ENCODE data around the gene SREBF1.

Gene SREBF1

DNA sequence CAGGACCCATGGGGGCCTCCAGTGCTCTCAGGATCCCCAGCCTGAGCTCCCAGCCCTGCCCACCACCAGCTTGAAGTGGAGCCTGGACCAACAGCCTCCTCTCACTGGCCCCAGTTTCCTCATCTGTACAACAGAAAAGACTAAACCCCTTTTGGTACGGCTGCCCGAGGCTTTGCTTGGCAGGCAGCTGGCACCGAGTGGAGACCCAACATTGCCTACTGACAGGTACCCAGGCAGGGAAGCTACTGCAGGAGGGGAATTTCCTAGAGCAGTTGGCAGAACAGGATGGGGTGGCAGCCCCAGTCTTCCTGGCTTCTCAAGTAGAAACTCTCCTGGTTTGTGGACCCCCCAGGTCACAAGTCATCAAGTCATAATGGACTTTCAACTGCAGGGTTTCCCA is 14.2 kb downstream of the SREBF1 start:
- no peak for DNase-seq

DNA sequence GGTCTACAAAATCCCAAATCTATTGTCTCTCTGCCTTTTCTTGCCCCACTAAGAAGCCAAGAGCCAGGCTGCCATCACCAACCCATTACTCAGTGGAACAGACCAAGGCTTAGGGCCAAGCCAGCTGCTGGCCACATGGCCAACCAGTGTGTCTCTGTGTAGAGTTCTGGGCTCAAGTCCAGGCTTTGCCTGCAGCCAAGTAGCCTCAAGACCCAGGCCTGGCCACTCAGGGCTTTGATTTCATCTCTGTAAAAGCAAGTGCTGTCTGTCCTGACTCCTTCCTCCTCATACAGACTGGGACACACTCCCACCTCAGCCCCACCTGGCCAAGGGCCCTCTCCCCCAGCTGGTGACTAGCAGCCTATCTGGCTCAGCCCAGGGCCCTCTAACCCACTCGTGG is 14.6 kb downstream of the SREBF1 start:
- no peak for DNase-seq

DNA sequence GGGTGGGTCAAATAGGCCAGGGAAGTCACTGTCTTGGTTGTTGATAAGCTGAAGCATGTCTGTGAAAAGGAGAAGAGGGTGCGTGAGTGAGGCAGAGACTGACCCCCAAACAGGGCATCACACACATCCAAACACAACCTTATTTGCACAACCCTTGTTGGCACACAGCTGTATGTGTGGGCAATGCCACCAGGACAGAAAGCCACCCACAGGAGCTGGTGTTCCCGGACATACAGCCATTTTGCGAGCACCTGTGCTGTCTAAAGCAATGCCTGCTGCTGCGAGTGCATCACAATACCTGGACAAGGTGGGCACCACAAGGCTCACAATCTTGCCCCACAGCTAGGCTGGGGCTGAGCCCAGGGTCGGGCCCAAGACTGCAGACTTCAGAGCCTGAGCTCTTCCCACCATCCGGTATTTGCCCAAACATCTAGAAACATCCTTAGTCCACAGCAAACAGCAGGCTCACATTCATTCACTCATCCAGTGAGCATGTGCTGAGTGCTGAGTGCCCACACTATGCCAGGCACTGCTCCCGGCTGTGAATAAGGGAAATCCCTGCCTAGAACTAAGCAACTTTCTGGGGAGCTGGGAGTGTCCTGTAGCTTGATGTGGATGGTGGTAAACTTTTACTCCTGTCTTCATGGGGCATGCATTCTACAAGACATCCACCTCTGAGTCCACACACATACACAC is 16.2 kb downstream of the SREBF1 start:
- no peak for DNase-seq

- DNase-seq, result no peak
These were observed 16.7 kb downstream of the SREBF1 start for GRCh38 chr17:17820046-17820445.

GRCh38 chr17:17819561-17819995 is 17.2 kb downstream of the SREBF1 start:
- DNase-seq, result peak; percentile 55

DNA sequence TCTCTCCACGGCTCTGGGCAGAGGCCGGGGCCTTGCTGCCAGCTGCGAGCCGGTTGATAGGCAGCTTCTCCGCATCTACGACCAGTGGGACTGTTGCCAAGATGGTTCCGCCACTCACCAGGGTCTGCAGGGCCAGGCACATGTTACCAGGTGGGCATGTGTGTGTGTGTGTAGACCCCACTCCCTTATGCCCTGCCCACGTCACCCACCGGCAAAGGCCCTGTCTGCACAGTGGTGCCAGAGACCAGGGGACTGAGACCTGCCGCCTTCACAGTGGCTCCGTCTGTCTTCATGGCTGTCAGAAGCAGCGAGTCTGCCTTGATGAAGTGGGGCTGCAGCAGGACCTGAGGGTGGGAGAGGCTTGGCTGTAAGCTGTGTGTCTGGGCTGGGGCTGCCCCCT is 17.7 kb downstream of the SREBF1 start:
- no peak for DNase-seq

GRCh38 chr17:17818088-17818526 is 18.7 kb downstream of the SREBF1 start:
- no peak for DNase-seq

- no peak for DNase-seq
These were observed 19.2 kb downstream of the SREBF1 start for GRCh38 chr17:17817552-17817947.

- DNase-seq, result no peak
These were observed 19.8 kb downstream of the SREBF1 start for GRCh38 chr17:17816831-17817551.

- no peak for DNase-seq
These were observed 20.5 kb downstream of the SREBF1 start for GRCh38 chr17:17816240-17816814.

DNA sequence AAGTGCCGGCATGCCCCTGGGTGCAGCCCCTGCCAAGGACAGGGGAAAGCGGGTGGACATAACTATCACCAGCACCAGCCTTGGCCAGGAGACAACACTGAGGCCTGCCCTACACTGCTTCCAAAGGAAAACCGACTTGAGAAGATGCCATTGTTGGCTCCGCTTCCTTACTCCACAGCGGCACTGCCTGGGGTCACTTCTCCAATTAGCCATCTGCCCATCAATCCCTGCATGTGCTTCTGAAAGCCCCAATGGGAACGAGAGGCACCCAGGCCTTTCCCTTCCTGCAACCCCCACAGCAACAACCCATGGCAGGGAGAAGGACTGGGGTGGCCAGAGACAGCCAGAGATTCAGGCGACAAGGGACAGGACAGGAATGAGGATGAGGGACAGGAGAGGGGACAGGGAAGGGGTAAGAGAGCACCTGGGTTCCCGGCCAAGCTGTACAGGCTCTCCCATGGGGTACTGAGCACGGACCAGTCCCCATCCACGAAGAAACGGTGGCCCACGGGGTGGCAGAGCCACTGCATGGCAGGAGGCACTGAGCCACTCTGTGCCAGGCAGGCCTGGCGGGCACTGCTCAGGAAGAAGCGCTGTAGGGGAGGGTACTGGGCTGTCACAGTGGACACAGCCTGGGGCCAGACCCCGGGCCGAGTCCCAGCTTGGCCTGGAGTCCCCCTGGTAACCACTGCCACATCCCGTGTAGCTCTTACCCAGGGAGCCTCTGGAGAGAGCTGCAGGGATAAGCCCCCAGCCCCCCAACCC is 21.2 kb downstream of the SREBF1 start:
- no peak for DNase-seq

DNA sequence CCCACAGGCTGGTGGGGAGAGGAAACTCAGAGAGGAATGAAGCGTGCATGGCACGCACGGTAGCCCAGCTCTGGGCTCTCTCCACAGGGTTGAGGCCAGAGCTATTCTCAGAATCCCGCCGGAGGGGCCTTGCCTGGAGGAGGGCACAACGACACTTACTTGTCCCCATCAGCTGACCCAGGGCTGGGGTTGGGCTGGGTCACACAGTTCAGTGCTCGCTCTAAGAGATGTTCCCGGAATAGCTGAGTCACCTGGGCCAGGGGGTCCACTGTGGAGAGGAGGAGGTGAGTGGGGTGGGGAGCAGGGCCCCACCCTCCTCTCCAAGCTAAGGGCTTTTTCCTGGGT is 21.8 kb downstream of the SREBF1 start:
- DNase-seq, result no peak

DNA sequence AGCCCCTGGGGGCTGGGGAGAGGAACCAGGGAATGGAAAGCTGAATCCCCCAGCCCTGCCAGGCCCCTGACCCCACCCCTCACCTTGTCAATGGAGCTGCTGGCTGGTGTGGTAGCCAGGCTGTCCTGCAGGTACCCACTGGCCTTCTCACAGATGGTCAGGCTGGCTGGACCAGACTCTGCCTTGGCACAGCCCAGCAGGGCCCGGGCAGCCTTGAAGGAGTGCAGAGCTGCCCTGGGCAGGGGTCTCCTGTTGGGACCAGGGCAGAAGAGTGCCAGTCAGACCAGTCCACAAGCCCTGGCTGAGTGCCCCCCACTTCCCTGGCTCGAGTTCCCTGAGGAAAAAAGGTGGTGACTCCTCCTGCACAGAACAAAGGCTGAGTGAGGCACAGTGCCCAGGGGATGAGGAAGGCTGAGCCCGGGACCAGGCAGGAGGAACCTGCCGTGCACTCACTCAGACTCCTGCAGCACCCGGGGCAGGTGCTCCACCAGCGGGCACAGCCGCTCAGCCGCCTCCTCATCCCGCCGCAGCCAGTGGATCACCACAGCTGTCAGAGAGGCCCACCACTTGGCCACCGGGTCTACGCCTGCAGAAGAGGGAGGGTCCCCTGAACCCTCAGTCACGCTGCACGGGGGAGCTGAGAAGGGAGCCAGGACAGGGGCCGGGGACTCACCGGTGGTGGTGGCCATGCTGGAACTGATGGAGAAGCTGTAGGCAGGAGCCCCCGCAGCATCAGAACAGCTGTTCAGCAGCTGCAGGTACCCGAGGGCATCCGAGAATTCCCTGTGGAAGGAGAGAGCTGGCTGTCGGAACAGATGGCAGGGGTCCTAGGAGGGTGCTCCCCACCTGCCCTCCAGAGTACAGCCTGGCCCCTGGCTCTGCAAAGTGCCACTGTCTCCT is 22.4 kb downstream of the SREBF1 start:
- no peak for DNase-seq

- DNase-seq, result no peak
These were observed 23.1 kb downstream of the SREBF1 start for GRCh38 chr17:17813725-17814095.

- DNase-seq, result no peak
These were observed 23.6 kb downstream of the SREBF1 start for GRCh38 chr17:17813055-17813724.

DNA sequence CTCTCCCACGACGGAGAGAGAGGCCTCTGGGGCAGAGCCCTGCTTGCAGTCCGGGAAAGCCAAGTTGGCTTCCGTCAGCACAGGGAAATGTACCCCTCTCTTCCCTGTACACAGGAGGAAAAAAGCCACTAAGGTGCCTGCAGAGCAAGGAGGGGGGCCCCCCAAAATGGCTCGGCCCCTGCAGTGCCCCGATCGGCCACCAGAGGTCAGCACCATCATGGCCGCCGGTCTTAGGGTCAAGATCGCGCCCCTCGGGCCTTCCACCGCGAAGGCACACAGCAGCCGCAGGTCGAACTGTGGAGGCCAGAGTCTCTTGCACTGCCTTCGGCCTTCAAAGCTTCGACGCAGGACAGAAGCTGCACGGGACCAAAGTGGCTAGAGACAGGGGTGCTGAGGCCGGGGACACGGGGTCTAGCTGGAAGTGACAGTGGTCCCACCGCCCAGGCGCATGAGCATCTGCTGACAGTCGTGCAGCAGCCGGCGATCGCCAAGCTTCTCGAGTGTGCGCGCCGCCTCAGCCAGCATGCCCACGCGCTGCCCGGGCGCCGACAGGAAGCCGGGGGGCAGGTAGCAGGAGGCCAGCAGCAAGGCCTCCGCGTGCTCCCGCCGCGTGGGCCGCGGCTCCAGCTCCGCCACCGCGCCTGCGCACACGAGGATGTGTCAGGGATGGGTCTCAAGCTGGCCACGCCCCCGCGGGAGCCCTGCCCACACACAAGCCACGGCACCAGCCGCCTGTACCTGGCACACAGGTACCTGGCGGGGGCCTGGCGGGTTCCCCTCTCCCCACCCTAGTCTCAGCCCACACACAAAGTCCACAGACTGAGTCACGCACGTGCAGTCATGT is 24.4 kb downstream of the SREBF1 start:
- DNase-seq, result peak; percentile 70

DNA sequence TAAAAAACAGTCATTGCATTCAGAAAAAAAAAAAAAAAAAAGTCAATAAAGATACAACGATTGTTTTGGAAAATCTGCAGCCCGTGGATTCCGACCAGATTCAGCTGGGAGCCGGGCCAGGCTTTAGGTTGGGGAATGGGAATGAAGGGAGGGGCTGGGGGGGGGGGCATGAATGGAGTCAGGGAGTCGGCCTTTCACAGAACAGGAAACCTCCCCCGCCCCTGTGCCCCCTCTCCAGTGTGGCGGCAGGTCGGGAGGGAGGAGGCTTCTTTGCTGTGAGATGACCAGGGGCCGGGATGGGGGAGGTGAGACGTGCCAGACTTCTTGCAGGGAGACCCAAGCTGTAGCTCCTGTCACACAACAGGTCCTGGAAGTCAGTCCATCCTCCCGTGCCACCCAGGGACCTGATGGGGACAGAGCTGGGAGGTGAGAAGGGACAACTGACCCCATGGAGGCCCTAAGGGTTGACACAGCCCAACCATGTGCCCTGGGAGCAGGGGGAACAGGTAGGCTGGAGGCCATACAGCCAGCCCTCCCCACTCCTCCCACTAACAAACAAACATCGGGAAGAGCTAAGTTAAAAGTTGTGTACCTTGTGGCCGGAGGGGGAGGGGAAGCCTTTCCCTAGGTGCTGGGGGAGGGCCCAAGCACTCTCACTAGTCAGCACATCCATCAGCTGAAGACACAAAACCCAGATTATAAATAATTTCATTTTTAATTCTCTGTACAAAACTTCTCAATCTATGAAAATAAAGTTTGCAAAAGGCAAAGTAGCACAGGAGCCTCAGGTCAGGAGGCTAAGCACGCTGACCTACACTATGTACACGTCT is 25.2 kb downstream of the SREBF1 start:
- DNase-seq, result no peak

- DNase-seq, result no peak
These were observed 25.9 kb downstream of the SREBF1 start for GRCh38 chr17:17810895-17811248.

GRCh38 chr17:17810084-17810894 is 26.5 kb downstream of the SREBF1 start:
- no peak for DNase-seq
